Epithelial cell of esophagus (primary cell): Measurements from ENCODE around the gene ZDHHC3.

Source experiments
- DNase-seq: peaks from one replicate; pipeline ENCODE4 v3.0.0; 2010; ENCODE audit warnings: low read depth
- H3K4me3 ChIP-seq: 2 replicates; pipeline ENCODE4 v1.5.1; 2011; ENCODE audit warnings: mild to moderate bottlenecking, low read length, control low read depth
- CTCF ChIP-seq: IDR thresholded peaks from 2 replicates; pipeline ENCODE4 v1.5.1; 2011; ENCODE audit warnings: low read depth, mild to moderate bottlenecking, low read length, control low read depth, inconsistent platforms; ENCODE audit not compliant: insufficient read depth; ENCODE audit errors: missing control alignments

The ZDHHC3 gene

DNA sequence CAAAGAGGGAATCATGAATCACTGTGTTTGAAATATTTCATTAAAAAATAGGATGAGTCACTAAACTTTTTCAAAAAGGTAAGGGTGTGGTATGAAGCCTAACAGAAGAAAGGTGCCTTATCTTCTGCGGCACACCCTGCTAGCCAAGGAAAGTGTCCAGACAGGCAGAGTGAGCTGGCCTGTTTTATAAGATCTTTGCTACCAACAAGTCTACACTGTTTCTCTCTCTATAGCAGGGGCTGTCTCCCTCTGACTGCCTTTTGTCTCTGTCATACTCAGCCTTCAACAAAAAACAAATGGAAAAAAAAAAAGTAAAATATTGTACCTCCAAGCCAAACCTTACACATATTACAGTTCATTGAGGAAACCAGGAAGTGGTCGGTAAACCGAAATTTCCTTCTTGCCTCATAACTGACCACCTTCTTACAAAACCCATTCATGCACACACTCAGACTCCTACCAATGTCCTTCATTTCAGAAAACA lies 9.1 kb downstream of the ZDHHC3 start:
- TF ChIP-seq CTCF, result no peak
- H3K4me3 ChIP-seq, result no peak overlapping the region
- DNase-seq, result peak; percentile 96

DNA sequence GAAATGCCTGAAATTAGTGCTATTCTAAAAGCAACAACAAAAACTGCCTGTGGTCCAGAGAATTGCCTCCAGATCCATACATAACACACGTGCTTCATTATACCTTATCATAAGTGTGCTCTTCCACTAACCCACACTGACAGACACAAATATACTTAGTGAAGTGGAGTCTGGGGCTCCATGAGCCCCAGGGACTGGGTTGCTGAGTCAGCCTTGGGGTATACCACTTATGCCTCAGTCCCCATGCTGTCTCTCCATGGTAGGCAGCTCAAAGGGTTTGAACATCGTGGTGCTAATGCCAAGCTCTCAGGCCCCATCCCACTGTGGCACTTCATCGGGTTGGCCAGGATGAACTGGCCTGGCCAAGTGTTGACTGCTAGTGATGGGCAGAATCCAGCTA lies 10.8 kb downstream of the ZDHHC3 start:
- H3K4me3 ChIP-seq, result no peak overlapping the region
- TF ChIP-seq CTCF, result no peak
- DNase-seq, result no peak

DNA sequence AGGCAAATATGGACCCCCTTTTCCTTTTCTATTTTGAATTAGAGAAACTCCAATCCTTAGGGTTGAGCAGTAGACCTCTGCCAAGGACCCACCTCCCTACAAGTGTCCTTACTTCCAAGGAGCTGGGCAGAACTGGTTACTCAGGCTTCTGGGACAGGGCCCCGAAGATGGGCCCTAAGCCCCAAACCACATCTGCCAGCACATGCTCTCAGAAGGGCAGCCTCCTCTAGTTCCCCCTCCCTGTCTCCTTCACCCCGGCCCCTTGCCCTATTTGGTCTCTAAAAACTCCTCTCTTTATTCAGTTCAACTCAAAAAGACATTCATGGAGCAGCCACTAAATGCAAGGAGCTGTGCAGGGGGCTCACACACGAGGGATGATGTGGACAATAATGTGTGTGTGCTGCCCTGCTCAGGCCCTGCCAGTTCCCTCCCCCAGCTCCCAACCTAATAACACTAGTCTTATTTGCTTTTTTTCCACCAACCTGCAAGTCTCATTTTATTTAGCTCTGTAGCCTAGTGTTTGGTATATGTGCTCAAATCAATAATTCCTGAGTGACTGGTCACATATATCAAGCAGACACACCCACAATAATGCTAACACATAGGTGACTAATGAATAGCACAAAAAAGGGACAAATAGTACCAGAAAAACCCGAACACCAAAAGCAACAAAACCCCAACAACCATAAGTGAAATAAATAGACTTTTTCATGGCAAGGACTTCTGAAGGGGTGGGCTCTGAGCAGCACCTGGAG lies 12.2 kb downstream of the ZDHHC3 start:
- H3K4me3 ChIP-seq, result no peak overlapping the region
- no peak for TF ChIP-seq CTCF
- DNase-seq, result peak; percentile 42

DNA sequence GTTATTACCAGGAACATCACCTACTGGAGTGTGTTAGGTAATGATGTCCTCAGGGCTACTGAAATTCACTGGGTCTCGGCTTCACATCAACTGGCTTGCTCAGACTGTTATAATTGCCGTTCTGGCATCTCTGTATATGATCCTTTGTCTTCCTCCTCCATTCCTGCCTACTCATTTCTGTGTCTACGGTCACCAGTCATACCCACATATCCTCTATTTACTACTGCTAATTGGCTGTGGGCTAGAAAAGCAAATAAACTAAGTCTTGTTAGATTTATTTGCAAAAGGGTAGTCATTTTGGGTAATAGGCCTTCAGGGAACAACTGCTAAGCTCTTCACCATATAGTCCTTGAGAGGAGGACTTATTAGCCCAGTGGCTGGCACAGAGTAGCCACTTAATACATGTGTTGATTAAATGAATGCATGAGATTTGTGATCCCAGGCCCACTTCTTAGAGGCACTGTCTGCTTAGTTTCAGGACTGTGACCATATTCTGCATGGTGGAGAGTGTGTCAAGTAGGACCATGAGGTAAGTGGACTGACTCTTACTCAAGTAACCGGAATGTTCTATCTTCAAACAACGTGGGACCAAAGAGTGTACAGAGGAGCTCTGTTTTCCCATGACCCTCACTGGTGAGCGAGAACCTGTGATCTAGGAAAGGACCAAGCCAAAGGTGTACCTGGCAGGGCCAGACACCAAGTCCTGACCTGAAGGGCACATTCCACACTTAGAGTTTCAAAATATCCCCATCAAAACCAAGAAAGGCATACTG lies 13.2 kb downstream of the ZDHHC3 start:
- DNase-seq, result peak; percentile 55
- no peak for TF ChIP-seq CTCF
- no peak overlapping the region for H3K4me3 ChIP-seq

- no peak for DNase-seq
- no peak for TF ChIP-seq CTCF
Measured at GRCh38 chr3:44961888-44962287, 14.1 kb downstream of the ZDHHC3 start.

GRCh38 chr3:44960387-44961026 lies 15.5 kb downstream of the ZDHHC3 start:
- DNase-seq, result peak; percentile 31
- TF ChIP-seq CTCF, result no peak
- H3K4me3 ChIP-seq, result no peak overlapping the region

More at GRCh38 chr3:44961888-44962287, 14.1 kb downstream of the ZDHHC3 start:
- no peak overlapping the region for H3K4me3 ChIP-seq
